Measurements from ENCODE around the gene COMT.

The COMT gene

GRCh38 chr22:20012741-20013331 is 71.3 kb downstream of the COMT start:
- no peak for DNase-seq (ENCODE audit: low spot score)

GRCh38 chr22:20013382-20013871 is 71.9 kb downstream of the COMT start:
- DNase-seq (ENCODE audit: low spot score) = peak; percentile 11

GRCh38 chr22:20014526-20015186 is 73.1 kb downstream of the COMT start:
- no peak for DNase-seq (ENCODE audit: low spot score)

- no peak for DNase-seq (ENCODE audit: low spot score)
Observed at GRCh38 chr22:20015187-20015625, 73.6 kb downstream of the COMT start.

GRCh38 chr22:20015971-20016733 is 74.6 kb downstream of the COMT start:
- peak; percentile 4 for DNase-seq (ENCODE audit: low spot score)

GRCh38 chr22:20016734-20017621 is 75.4 kb downstream of the COMT start, which contains the start of gene ARVCF:
TSS of gene ARVCF (minus strand) at chr22:20016823. CDS start at chr22:19990794, 26,029 bp downstream.
- DNase-seq (ENCODE audit: low spot score) = peak; percentile 93

- DNase-seq (ENCODE audit: low spot score) = no peak
Observed at GRCh38 chr22:20017622-20017958, 76.0 kb downstream of the COMT start.

- DNase-seq (ENCODE audit: low spot score) = no peak
Observed at GRCh38 chr22:20018001-20018400, 76.4 kb downstream of the COMT start.
